Measurements from ENCODE around the gene SNX27.

DNA sequence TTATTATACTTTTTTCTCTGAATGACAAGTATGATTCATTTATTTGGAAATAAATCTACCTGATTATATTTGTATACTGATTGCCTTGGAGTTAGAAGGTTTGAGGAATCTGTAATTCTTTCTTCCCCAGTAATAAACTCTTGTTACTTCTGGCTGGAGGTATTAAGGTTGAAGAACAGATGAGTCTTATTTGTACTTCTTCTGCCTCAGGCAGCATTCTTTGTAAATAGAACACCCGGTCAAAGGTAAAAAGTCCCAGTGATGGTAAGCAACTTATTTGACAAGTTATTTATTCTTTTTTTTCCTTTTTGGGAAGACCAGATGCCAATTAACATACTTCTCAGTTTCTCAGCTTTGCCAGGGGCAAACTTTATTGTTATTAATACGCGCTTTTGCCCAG lies 12.9 kb downstream of the SNX27 start:
- TF ChIP-seq CREB1 (CRISPR knock-in tag; IDR thresholded peaks at IDR 0.05; ENCODE audit: low read depth) (no peak), POLR2AphosphoS5 (IDR thresholded peaks at IDR 0.05; ENCODE audit: low read depth) (no peak), EZH2 (IDR thresholded peaks at IDR 0.05; ENCODE audit: low read depth, unreplicated experiment) (no peak), REST (IDR thresholded peaks at IDR 0.05; ENCODE audit: unreplicated experiment) (no peak), ZNF114 (CRISPR knock-in tag; IDR thresholded peaks at IDR 0.05) (no peak), EZH2phosphoT487 (IDR thresholded peaks at IDR 0.05; ENCODE audit: unreplicated experiment) (no peak), NANOG (IDR thresholded peaks at IDR 0.05; ENCODE audit: borderline replicate concordance) (no peak), STAT1 (IDR thresholded peaks at IDR 0.05; ENCODE audit: unreplicated experiment) (no peak), ZNF331 (CRISPR knock-in tag; IDR thresholded peaks at IDR 0.05; ENCODE audit: low read depth) (no peak)
- TF ChIP-seq, protein P1, sequence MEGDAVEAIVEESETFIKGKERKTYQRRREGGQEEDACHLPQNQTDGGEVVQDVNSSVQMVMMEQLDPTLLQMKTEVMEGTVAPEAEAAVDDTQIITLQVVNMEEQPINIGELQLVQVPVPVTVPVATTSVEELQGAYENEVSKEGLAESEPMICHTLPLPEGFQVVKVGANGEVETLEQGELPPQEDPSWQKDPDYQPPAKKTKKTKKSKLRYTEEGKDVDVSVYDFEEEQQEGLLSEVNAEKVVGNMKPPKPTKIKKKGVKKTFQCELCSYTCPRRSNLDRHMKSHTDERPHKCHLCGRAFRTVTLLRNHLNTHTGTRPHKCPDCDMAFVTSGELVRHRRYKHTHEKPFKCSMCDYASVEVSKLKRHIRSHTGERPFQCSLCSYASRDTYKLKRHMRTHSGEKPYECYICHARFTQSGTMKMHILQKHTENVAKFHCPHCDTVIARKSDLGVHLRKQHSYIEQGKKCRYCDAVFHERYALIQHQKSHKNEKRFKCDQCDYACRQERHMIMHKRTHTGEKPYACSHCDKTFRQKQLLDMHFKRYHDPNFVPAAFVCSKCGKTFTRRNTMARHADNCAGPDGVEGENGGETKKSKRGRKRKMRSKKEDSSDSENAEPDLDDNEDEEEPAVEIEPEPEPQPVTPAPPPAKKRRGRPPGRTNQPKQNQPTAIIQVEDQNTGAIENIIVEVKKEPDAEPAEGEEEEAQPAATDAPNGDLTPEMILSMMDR (conservative IDR thresholded peaks at IDR 0.05; ENCODE audit: low read depth in 2 of 2) = no peak
- TF ChIP-seq, protein P2, sequence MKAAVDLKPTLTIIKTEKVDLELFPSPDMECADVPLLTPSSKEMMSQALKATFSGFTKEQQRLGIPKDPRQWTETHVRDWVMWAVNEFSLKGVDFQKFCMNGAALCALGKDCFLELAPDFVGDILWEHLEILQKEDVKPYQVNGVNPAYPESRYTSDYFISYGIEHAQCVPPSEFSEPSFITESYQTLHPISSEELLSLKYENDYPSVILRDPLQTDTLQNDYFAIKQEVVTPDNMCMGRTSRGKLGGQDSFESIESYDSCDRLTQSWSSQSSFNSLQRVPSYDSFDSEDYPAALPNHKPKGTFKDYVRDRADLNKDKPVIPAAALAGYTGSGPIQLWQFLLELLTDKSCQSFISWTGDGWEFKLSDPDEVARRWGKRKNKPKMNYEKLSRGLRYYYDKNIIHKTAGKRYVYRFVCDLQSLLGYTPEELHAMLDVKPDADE (IDR thresholded peaks at IDR 0.05) = no peak
